Fibroblast of skin of left biceps (primary cell): Measurements from ENCODE around the gene CFAP100.

Experiments
- DNase-seq, 2 experiments: peaks; one replicate each; pipeline ENCODE4 v3.0.0-alpha.2; 2013; ENCODE audit warnings: low read depth in 2 of 2

Gene CFAP100

GRCh38 chr3:126478581-126479310 lies 84.0 kb downstream of the CFAP100 start:
- DNase-seq, result no peak

- no peak for DNase-seq
Observed at GRCh38 chr3:126479642-126480041, 84.9 kb downstream of the CFAP100 start.

GRCh38 chr3:126480206-126480605 lies 85.5 kb downstream of the CFAP100 start:
- DNase-seq, result no peak

- no peak for DNase-seq
Observed at GRCh38 chr3:126480861-126481260, 86.2 kb downstream of the CFAP100 start.

- no peak for DNase-seq
Observed at GRCh38 chr3:126481808-126482502, 87.2 kb downstream of the CFAP100 start.

GRCh38 chr3:126482503-126483255 lies 88.0 kb downstream of the CFAP100 start:
- no peak for DNase-seq

- no peak for DNase-seq
Observed at GRCh38 chr3:126483321-126483761, 88.6 kb downstream of the CFAP100 start.

- no peak for DNase-seq
Observed at GRCh38 chr3:126484148-126484547, 89.4 kb downstream of the CFAP100 start.

- DNase-seq, result no peak
Observed at GRCh38 chr3:126484662-126485061, 90.0 kb downstream of the CFAP100 start.

GRCh38 chr3:126485176-126485897 lies 90.6 kb downstream of the CFAP100 start:
- no peak for DNase-seq

GRCh38 chr3:126485956-126486355 lies 91.2 kb downstream of the CFAP100 start:
- no peak for DNase-seq
